Tibial nerve (tissue), 4 donors: ENCODE measurements around the gene TTBK2. TPM values are rescaled to one million over a fixed set of nuclear protein-coding genes. Genes with fewer than 3 reads are reported as not detected.

Experiments used
- DNase-seq, 2 donors: peaks; one replicate each; pipeline ENCODE4 v3.0.0-alpha.2; 2019; ENCODE audit warnings: low spot score in 2 of 2
- H3K27ac ChIP-seq, 4 donors: fragments of 200-600 bp; sonication (generic) in 3 of 4; one replicate each; pipeline ENCODE4 v1.5.1; 2017 to 2019; ENCODE audit warnings: mild to moderate bottlenecking in 1 of 4
- H3K27me3 ChIP-seq, 2 donors: fragments of 200-600 bp; sonication (generic) in 1 of 2; one replicate each; pipeline versions ENCODE4 v1.5.1 to v1.6.0; 2017 to 2019
- H3K36me3 ChIP-seq, 3 donors: fragments of 200-600 bp; sonication (generic); one replicate each; pipeline ENCODE4 v1.5.1; 2018 to 2019
- H3K4me1 ChIP-seq, 4 donors: fragments of 200-600 bp; sonication (generic) in 3 of 4; one replicate each; pipeline ENCODE4 v1.5.1; 2017 to 2019
- H3K4me3 ChIP-seq, 4 donors: fragments of 200-600 bp; sonication (generic) in 3 of 4; one replicate each; pipeline ENCODE4 v1.5.1; 2017 to 2019; ENCODE audit warnings: mild to moderate bottlenecking in 1 of 4, moderate library complexity in 1 of 4
- H3K9me3 ChIP-seq, 4 donors: fragments of 200-600 bp; sonication (generic) in 3 of 4; one replicate each; pipeline ENCODE4 v1.5.1; 2017 to 2019
- CTCF ChIP-seq, 5 experiments: fragments of 200-600 bp in 3 of 5; fragments of 450-650 bp in 2 of 5; sonication (generic) in 3 of 5; IDR thresholded peaks; one replicate each; pipeline ENCODE4 v1.5.1; 2016 to 2019; ENCODE audit warnings: antibody characterized with exemption in 5 of 5, mild to moderate bottlenecking in 3 of 5, moderate library complexity in 2 of 5
- EP300 ChIP-seq, 2 donors: sonication (generic); formaldehyde crosslinking; IDR thresholded peaks; one replicate each; pipeline ENCODE4 v1.6.1; 2017; ENCODE audit warnings: antibody characterized with exemption in 2 of 2, mild to moderate bottlenecking in 1 of 2
- POLR2A ChIP-seq, 2 donors: fragments of 450-650 bp; IDR thresholded peaks; one replicate each; pipeline ENCODE4 v1.6.1; 2017; ENCODE audit warnings: antibody characterized with exemption in 2 of 2, mild to moderate bottlenecking in 2 of 2, moderate library complexity in 2 of 2
- WGBS, 2 donors: methylation state at CpG; one replicate each; pipeline ENCODE4 v1.1.5; 2018; 5-methylcytosine and 5-hydroxymethylcytosine counted together
- total RNA-seq, 4 donors: library from RNA; depleted of rRNA; stranded (reverse); fragments of >200 nt; gene quantifications; one replicate each; pipeline ENCODE4 v1.1.0, GENCODE V29; 2016

TTBK2 gene
- total RNA-seq, 4 donors from 2014 or later: 20.2 to 31.2 (median 23.4) TPM

DNA sequence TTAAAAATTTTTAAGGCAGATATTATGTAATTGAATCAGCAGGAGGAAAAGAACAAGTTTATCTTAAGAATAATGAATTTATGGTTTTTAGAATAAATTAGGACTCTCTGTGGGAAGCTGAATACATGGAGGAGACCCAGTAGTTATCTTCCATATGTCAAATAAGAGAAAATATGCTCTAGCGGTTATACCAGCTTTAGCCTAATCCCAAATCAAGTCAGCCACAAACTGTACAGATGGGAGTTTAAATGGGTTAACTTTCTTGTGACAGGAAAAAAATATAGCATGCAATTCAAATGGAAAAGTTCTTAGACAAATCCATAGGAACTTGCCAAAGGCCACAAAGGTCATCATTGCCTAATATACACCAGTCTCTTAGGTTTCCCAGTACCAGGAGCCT, 84.3 kb downstream of the TTBK2 start:
- WGBS, 2 donors: 92 to 95% methylated on average over 1 of the region's 1 CpG

DNA sequence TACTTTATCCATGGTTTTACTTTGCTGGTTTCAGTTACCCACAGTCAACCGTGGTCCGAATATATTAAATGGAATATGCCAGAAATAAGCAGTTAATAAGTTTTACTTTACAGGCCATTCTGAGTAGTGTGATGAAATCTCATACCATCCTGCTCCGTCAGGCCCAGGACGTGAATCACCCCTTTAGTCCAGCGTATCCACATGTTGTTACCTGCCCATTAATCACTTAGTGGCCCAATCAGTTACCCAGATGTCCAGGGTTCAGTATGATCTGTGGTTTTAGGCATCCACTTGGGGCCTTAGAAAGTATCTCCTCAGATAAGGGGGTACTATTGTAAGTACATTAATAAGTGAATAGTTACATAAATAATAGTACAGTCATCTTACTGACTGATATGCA, 88.0 kb downstream of the TTBK2 start:
- peaks cover 0 to 30% (median 0%) of the 10 kb centered on the region in 3 donors for H3K36me3 ChIP-seq
- no peak for TF ChIP-seq EP300 (IDR thresholded peaks at IDR 0.05)
- no peak for TF ChIP-seq CTCF (IDR thresholded peaks at IDR 0.05)
- no peaks in the 10 kb centered on the region for H3K27me3 ChIP-seq
- H3K4me1 ChIP-seq: no peaks in the 10 kb centered on the region
- no peak overlapping the region for H3K27ac ChIP-seq
- WGBS, 2 donors: 93 to 95% methylated on average over 5 of the region's 5 CpGs
- H3K9me3 ChIP-seq: no peaks in the 10 kb centered on the region
- H3K4me3 ChIP-seq: no peak overlapping the region
- no peak for DNase-seq

More for the DNA sequence above, 84.3 kb downstream of the TTBK2 start:
- Histone ChIP-seq H3K27me3 (no peaks in the 10 kb centered on the region), H3K4me3 (no peak overlapping the region), H3K9me3 (no peaks in the 10 kb centered on the region), H3K36me3 (peaks cover 0 to 48% (median 0%) of the 10 kb centered on the region in 3 donors), H3K4me1 (no peaks in the 10 kb centered on the region), H3K27ac (no peak overlapping the region)
- DNase-seq: no peak
- TF ChIP-seq CTCF (IDR thresholded peaks at IDR 0.05) (no peak), EP300 (IDR thresholded peaks at IDR 0.05) (no peak), POLR2A (IDR thresholded peaks at IDR 0.05) (no peak)

- DNase-seq: no peak
- Histone ChIP-seq H3K4me3 (no peak overlapping the region), H3K9me3 (no peaks in the 10 kb centered on the region), H3K4me1 (no peaks in the 10 kb centered on the region), H3K36me3 (peaks cover 0 to 49% (median 0%) of the 10 kb centered on the region in 3 donors), H3K27ac (no peak overlapping the region), H3K27me3 (no peaks in the 10 kb centered on the region)
- no peak for TF ChIP-seq CTCF (IDR thresholded peaks at IDR 0.05)
- no peak for TF ChIP-seq EP300 (IDR thresholded peaks at IDR 0.05)
- TF ChIP-seq POLR2A (IDR thresholded peaks at IDR 0.05): no peak
- WGBS, 2 donors: 95 to 96% methylated on average over 4 of the region's 4 CpGs
Measured at GRCh38 chr15:42826251-42826890, 94.2 kb downstream of the TTBK2 start.

- no peaks in the 10 kb centered on the region for H3K4me1 ChIP-seq
- H3K36me3 ChIP-seq: peaks cover 0 to 52% (median 0%) of the 10 kb centered on the region in 3 donors
- 95 to 96% methylated on average over 8 of the region's 8 CpGs for WGBS, 2 donors
- no peak for DNase-seq
- H3K27me3 ChIP-seq: no peaks in the 10 kb centered on the region
- no peak overlapping the region for H3K4me3 ChIP-seq
- H3K9me3 ChIP-seq: no peaks in the 10 kb centered on the region
- no peak for TF ChIP-seq POLR2A (IDR thresholded peaks at IDR 0.05)
- no peak for TF ChIP-seq EP300 (IDR thresholded peaks at IDR 0.05)
- TF ChIP-seq CTCF (IDR thresholded peaks at IDR 0.05): no peak
- H3K27ac ChIP-seq: no peak overlapping the region
Measured at GRCh38 chr15:42825599-42825998, 95.0 kb downstream of the TTBK2 start.

GRCh38 chr15:42820811-42821210, 99.8 kb downstream of the TTBK2 start:
- no peak overlapping the region for H3K4me3 ChIP-seq
- no peaks in the 10 kb centered on the region for H3K4me1 ChIP-seq
- 80 to 84% methylated on average over 3 of the region's 3 CpGs for WGBS, 2 donors
- no peak for DNase-seq
- no peaks in the 10 kb centered on the region for H3K27me3 ChIP-seq
- peaks cover 0 to 33% (median 0%) of the 10 kb centered on the region in 3 donors for H3K36me3 ChIP-seq
- no peak overlapping the region for H3K27ac ChIP-seq
- TF ChIP-seq CTCF (IDR thresholded peaks at IDR 0.05): no peak
- no peak for TF ChIP-seq POLR2A (IDR thresholded peaks at IDR 0.05)
- no peak for TF ChIP-seq EP300 (IDR thresholded peaks at IDR 0.05)
- no peaks in the 10 kb centered on the region for H3K9me3 ChIP-seq
